ENCODE results near the gene CACNB4.

DNA sequence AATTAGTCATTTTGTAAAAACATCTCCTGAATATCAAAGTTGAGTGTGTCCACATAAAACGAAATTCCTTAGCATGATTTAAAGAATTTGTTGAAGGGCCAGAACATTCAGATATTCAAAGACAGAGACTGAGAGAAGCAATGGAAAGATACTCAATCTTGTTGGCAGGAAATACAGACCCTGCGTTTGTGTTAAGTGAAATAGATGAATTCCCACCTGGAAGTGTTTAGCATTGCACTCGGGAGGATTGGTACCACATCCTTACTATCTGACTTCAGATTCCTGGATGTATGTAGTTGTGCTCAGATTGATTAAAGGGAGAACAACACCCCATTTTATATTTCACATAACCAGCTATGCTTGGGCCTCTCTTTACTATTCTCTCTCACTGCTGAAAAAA lies 260.9 kb downstream of the CACNB4 start:
- no peak for TF ChIP-seq NFYB (IDR thresholded peaks at IDR 0.05; ENCODE audit: insufficient read depth, low read depth, low read length)
- TF ChIP-seq EP300 (IDR thresholded peaks at IDR 0.05; ENCODE audit: borderline replicate concordance in 1 of 2, control insufficient read depth in 1 of 2, low read depth in 2 of 2, low read length in 2 of 2): no peak
- no peak for TF ChIP-seq PAX8 (IDR thresholded peaks at IDR 0.05)
- TF ChIP-seq, protein P1, sequence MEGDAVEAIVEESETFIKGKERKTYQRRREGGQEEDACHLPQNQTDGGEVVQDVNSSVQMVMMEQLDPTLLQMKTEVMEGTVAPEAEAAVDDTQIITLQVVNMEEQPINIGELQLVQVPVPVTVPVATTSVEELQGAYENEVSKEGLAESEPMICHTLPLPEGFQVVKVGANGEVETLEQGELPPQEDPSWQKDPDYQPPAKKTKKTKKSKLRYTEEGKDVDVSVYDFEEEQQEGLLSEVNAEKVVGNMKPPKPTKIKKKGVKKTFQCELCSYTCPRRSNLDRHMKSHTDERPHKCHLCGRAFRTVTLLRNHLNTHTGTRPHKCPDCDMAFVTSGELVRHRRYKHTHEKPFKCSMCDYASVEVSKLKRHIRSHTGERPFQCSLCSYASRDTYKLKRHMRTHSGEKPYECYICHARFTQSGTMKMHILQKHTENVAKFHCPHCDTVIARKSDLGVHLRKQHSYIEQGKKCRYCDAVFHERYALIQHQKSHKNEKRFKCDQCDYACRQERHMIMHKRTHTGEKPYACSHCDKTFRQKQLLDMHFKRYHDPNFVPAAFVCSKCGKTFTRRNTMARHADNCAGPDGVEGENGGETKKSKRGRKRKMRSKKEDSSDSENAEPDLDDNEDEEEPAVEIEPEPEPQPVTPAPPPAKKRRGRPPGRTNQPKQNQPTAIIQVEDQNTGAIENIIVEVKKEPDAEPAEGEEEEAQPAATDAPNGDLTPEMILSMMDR (IDR thresholded peaks at IDR 0.05 in 2 of 3, conservative IDR thresholded peaks at IDR 0.05 in 1 of 3; ENCODE audit: control insufficient read depth in 2 of 3, extremely low read depth in 1 of 3, insufficient read depth in 1 of 3, low read depth in 3 of 3, low read length in 3 of 3): no peak
- TF ChIP-seq BCL11A (IDR thresholded peaks at IDR 0.05; ENCODE audit: low read depth, low read length): no peak
- TF ChIP-seq FOXM1 (IDR thresholded peaks at IDR 0.05; ENCODE audit: low read depth, low read length): no peak
- no peak for TF ChIP-seq ZNF384 (IDR thresholded peaks at IDR 0.05; ENCODE audit: borderline replicate concordance, low read depth, low read length)
- TF ChIP-seq SUZ12 (IDR thresholded peaks at IDR 0.05; ENCODE audit: unreplicated experiment): no peak
- TF ChIP-seq POLR2A (IDR thresholded peaks at IDR 0.05; ENCODE audit: low read depth, low read length): no peak
- TF ChIP-seq ZSCAN29 (IDR thresholded peaks at IDR 0.05): no peak
